DMS53 treated with DMSO at 0.1 percent for 48 hours (cell line): ENCODE results near the gene SPCS2.

Experiments used
- DNase-seq: peaks from one replicate; lab custom pipeline; 2025; ENCODE audit not compliant: unreplicated experiment; lab: John Stamatoyannopoulos, UW

SPCS2 gene

GRCh38 chr11:74948898-74949752, at the start of gene SPCS2, which contains the start of gene XRRA1:
SPCS2 (plus strand) TSS chr11:74949266; CDS start chr11:74949286, 20 bp downstream.
XRRA1 (minus strand) TSS chr11:74949091; CDS start chr11:74940878, 8,213 bp downstream.
- peak; percentile 100 for DNase-seq

- DNase-seq: no peak
Measured at GRCh38 chr11:74902342-74902741, 46.7 kb upstream of the SPCS2 start.

- no peak for DNase-seq
Measured at GRCh38 chr11:74905326-74905725, 43.7 kb upstream of the SPCS2 start.

- DNase-seq: no peak
Measured at GRCh38 chr11:74909385-74909784, 39.7 kb upstream of the SPCS2 start.

- no peak for DNase-seq
Measured at GRCh38 chr11:74909812-74910211, 39.3 kb upstream of the SPCS2 start.

- DNase-seq: no peak
Measured at GRCh38 chr11:74923125-74923524, 25.9 kb upstream of the SPCS2 start.

- DNase-seq: no peak
Measured at GRCh38 chr11:74925281-74925680, 23.8 kb upstream of the SPCS2 start.

- DNase-seq: no peak
Measured at GRCh38 chr11:74926304-74927030, 22.6 kb upstream of the SPCS2 start.

GRCh38 chr11:74927496-74927895, 21.6 kb upstream of the SPCS2 start:
- DNase-seq: no peak

- DNase-seq: peak; percentile 98
Measured at GRCh38 chr11:74929431-74930363, 19.4 kb upstream of the SPCS2 start.

- DNase-seq: no peak
Measured at GRCh38 chr11:74932169-74932568, 16.9 kb upstream of the SPCS2 start.

GRCh38 chr11:74932797-74933196, 16.3 kb upstream of the SPCS2 start:
- no peak for DNase-seq

- no peak for DNase-seq
Measured at GRCh38 chr11:74933765-74934164, 15.3 kb upstream of the SPCS2 start.

GRCh38 chr11:74935285-74935684, 13.8 kb upstream of the SPCS2 start:
- no peak for DNase-seq

GRCh38 chr11:74936087-74936486, 13.0 kb upstream of the SPCS2 start:
- DNase-seq: no peak

- DNase-seq: no peak
Measured at GRCh38 chr11:74936976-74937375, 12.1 kb upstream of the SPCS2 start.

- DNase-seq: no peak
Measured at GRCh38 chr11:74937696-74938475, 11.2 kb upstream of the SPCS2 start.

- no peak for DNase-seq
Measured at GRCh38 chr11:74941492-74941891, 7.6 kb upstream of the SPCS2 start.

- DNase-seq: no peak
Measured at GRCh38 chr11:74942073-74942759, 6.8 kb upstream of the SPCS2 start.

- DNase-seq: peak; percentile 67
Measured at GRCh38 chr11:74948546-74948897, 544 bp upstream of the SPCS2 start.
